OCI-LY3 (cell line): ENCODE measurements around the gene NBEA.

Experiments used
- H2AFZ ChIP-seq: fragments of 200-600, 300-600 bp; shearing (Covaris generic); 2 replicates; pipeline ENCODE4 v1.6.0; 2014; ENCODE audit warnings: antibody characterized with exemption, low read depth, low read length
- H3K27ac ChIP-seq: fragments of 200-600, 300-600 bp; sonication (generic); 2 replicates; pipeline ENCODE4 v1.5.1; 2014; ENCODE audit warnings: mild to moderate bottlenecking, low read length, moderate library complexity, mixed read lengths
- H3K27me3 ChIP-seq: fragments of 200-600, 300-600 bp; sonication (generic); 2 replicates; pipeline ENCODE4 v1.6.1; 2014; ENCODE audit warnings: low read depth, low read length, mixed read lengths
- H3K36me3 ChIP-seq: fragments of 200-600, 300-600 bp; sonication (generic); replicated peaks from 2 replicates; pipeline ENCODE3; 2014; ENCODE audit warnings: low read depth, low read length, mixed read lengths
- H3K4me1 ChIP-seq: fragments of 300-600, 200-600 bp; sonication (generic); 2 replicates; pipeline ENCODE4 v1.6.1; 2014; ENCODE audit warnings: low read length, mixed read lengths
- H3K4me2 ChIP-seq: fragments of 200-600, 300-600 bp; sonication (generic); 2 replicates; pipeline ENCODE4 v1.6.1; 2014; ENCODE audit warnings: low read length, mixed read lengths
- H3K4me3 ChIP-seq: fragments of 300-600, 200-600 bp; sonication (generic); 2 replicates; pipeline ENCODE4 v1.5.1; 2014; ENCODE audit warnings: antibody characterized with exemption, mild to moderate bottlenecking, low read length, moderate library complexity
- H3K79me2 ChIP-seq: fragments of 300-600, 200-600 bp; shearing (Covaris generic); 2 replicates; pipeline ENCODE4 v1.6.1; 2014; ENCODE audit warnings: mild to moderate bottlenecking, low read length, mixed read lengths
- H3K9ac ChIP-seq: fragments of 300-600, 200-600 bp; shearing (Covaris generic); 2 replicates; pipeline ENCODE4 v1.6.0; 2014; ENCODE audit warnings: mild to moderate bottlenecking, low read length, moderate library complexity
- H3K9me3 ChIP-seq: fragments of 200-600, 300-600 bp; shearing (Covaris generic); 2 replicates; pipeline ENCODE4 v1.6.1; 2014; ENCODE audit warnings: low read length, mixed read lengths; ENCODE audit not compliant: insufficient read depth
- H4K20me1 ChIP-seq: fragments of 200-600, 300-600 bp; sonication (generic); 2 replicates; pipeline ENCODE4 v1.6.1; 2016; ENCODE audit warnings: low read length, mixed read lengths; ENCODE audit not compliant: insufficient read depth
- CTCF ChIP-seq: fragments of 200-600, 300-600 bp; sonication (generic); IDR thresholded peaks from 2 replicates; pipeline ENCODE4 v1.5.1; 2014; ENCODE audit warnings: antibody characterized with exemption, low read length, low read depth
- EZH2phosphoT487 ChIP-seq: fragments of 200-600 bp; shearing (Covaris generic); IDR thresholded peaks from 2 replicates; pipeline ENCODE4 v1.6.1; 2018; ENCODE audit warnings: antibody characterized with exemption, mixed run types, low read depth

The NBEA gene

GRCh38 chr13:35475212-35475959 lies 533.3 kb downstream of the NBEA start:
- Histone ChIP-seq H3K4me3 (peak overlapping the region; percentile 78), H3K27ac (no peak overlapping the region), H3K79me2 (no peaks in the 10 kb centered on the region), H3K36me3 (no peaks in the 10 kb centered on the region), H3K4me2 (peak overlapping the region; percentile 81), H2AFZ (peak overlapping the region; percentile 73), H4K20me1 (no peaks in the 10 kb centered on the region), H3K9ac (peak overlapping the region; percentile 58), H3K9me3 (no peaks in the 10 kb centered on the region), H3K27me3 (0 out of 2 replicates have a peak, but pooled peaks cover 3% of the 10 kb centered on the region), H3K4me1 (peaks cover 13% of the 10 kb centered on the region)
- TF ChIP-seq EZH2phosphoT487 (no peak), CTCF (no peak)

GRCh38 chr13:35475960-35476943 lies 534.2 kb downstream of the NBEA start, which contains the start of gene MAB21L1:
Gene MAB21L1 (minus strand): TSS chr13:35476689. CDS start chr13:35476138, 551 bp downstream.
- peak within 1 kb of the TSS; percentile 81 for H3K4me2 ChIP-seq
- H3K4me1 ChIP-seq: peaks cover 13% of the 10 kb centered on the region
- no peaks in the 10 kb centered on the region for H4K20me1 ChIP-seq
- H2AFZ ChIP-seq: peak within 1 kb of the TSS; percentile 73
- H3K9ac ChIP-seq: peak within 1 kb of the TSS; percentile 58
- no peaks in the 10 kb centered on the region for H3K36me3 ChIP-seq
- H3K27ac ChIP-seq: no peak within 1 kb of the TSS
- 0 out of 2 replicates have a peak, but pooled peaks cover 3% of the 10 kb centered on the region for H3K27me3 ChIP-seq
- H3K9me3 ChIP-seq: no peaks in the 10 kb centered on the region
- no peak for TF ChIP-seq EZH2phosphoT487
- no peak for TF ChIP-seq CTCF
- no peaks in the 10 kb centered on the region for H3K79me2 ChIP-seq
- H3K4me3 ChIP-seq: peak within 1 kb of the TSS; percentile 78

- H3K36me3 ChIP-seq: no peaks in the 10 kb centered on the region
- H3K79me2 ChIP-seq: no peaks in the 10 kb centered on the region
- TF ChIP-seq EZH2phosphoT487 (no peak), CTCF (no peak)
- no peaks in the 10 kb centered on the region for H4K20me1 ChIP-seq
- no peak overlapping the region for H2AFZ ChIP-seq
- no peak overlapping the region for H3K9ac ChIP-seq
- no peak overlapping the region for H3K4me3 ChIP-seq
- H3K27ac ChIP-seq: no peak overlapping the region
- no peaks in the 10 kb centered on the region for H3K9me3 ChIP-seq
- 0 out of 2 replicates have a peak, but pooled peaks cover 3% of the 10 kb centered on the region for H3K27me3 ChIP-seq
- H3K4me2 ChIP-seq: no peak overlapping the region
- H3K4me1 ChIP-seq: peaks cover 13% of the 10 kb centered on the region
Measured at GRCh38 chr13:35477386-35477946, 535.4 kb downstream of the NBEA start.
